Keratinocyte (primary cell): ENCODE measurements around the gene GLB1L2. TPM values are rescaled to one million over a fixed set of nuclear protein-coding genes. Genes with fewer than 3 reads are reported as not detected.
"Not testable (repeated sequence)": the region's sequence is repeated elsewhere in the genome, so short reads cannot be mapped to it uniquely, and the experiment has no call there.

Experiments used
- DNase-seq: peaks from one replicate; pipeline ENCODE4 v3.0.0-alpha.2; 2011; ENCODE audit warnings: low read depth, missing footprints, low spot score
- FAIRE-seq: peaks from 2 replicates; lab custom pipeline; 2011; peaks lifted over from hg19 to GRCh38; lab: Jason Lieb, UNC
- H2AFZ ChIP-seq: 2 replicates; pipeline ENCODE4 v1.6.0; 2012; ENCODE audit warnings: low read length, control low read depth, inconsistent platforms; ENCODE audit not compliant: control insufficient read depth
- H3K27ac ChIP-seq: 2 replicates; pipeline ENCODE4 v1.5.1; 2011; ENCODE audit warnings: low read length; ENCODE audit not compliant: control insufficient read depth, insufficient read depth
- H3K27me3 ChIP-seq: 3 replicates; pipeline ENCODE4 v1.6.0; 2011; ENCODE audit warnings: low read length; ENCODE audit not compliant: control insufficient read depth, insufficient read depth; ENCODE audit errors: extremely low read depth
- H3K36me3 ChIP-seq, 2 experiments: 2 replicates in 1 of 2; 3 replicates in 1 of 2; pipeline ENCODE4 v1.5.1; 2011; ENCODE audit warnings: low read length in 2 of 2, mild to moderate bottlenecking in 1 of 2; ENCODE audit not compliant: control insufficient read depth in 2 of 2, insufficient read depth in 2 of 2; ENCODE audit errors: extremely low read depth in 1 of 2
- H3K4me1 ChIP-seq: 3 replicates; pipeline ENCODE4 v1.5.1; 2011; ENCODE audit warnings: low read length; ENCODE audit not compliant: control insufficient read depth, insufficient read depth; ENCODE audit errors: extremely low read depth
- H3K4me2 ChIP-seq: 3 replicates; pipeline ENCODE4 v1.6.0; 2011; ENCODE audit warnings: low read depth, low read length; ENCODE audit not compliant: control insufficient read depth, insufficient read depth; ENCODE audit errors: extremely low read depth
- H3K4me3 ChIP-seq, 3 experiments: fragments of 200-600 bp in 1 of 3; sonication (generic) in 1 of 3; 2 replicates in 2 of 3; 3 replicates in 1 of 3; pipeline ENCODE4 v1.5.1; 2011 to 2016; ENCODE audit warnings: low read length in 3 of 3, mild to moderate bottlenecking in 3 of 3, control low read depth in 2 of 3, inconsistent platforms in 1 of 3, low read depth in 1 of 3, mixed read lengths in 1 of 3, mixed run types in 1 of 3, moderate library complexity in 1 of 3; ENCODE audit not compliant: control insufficient read depth in 2 of 3, insufficient read depth in 2 of 3; ENCODE audit errors: extremely low read depth in 1 of 3
- H3K79me2 ChIP-seq: 2 replicates; pipeline ENCODE4 v1.6.0; 2012; ENCODE audit warnings: low read length; ENCODE audit not compliant: control insufficient read depth, insufficient read depth
- H3K9ac ChIP-seq: 3 replicates; pipeline ENCODE4 v1.6.0; 2011; ENCODE audit warnings: low read length; ENCODE audit not compliant: control insufficient read depth, insufficient read depth; ENCODE audit errors: extremely low read depth
- H3K9me1 ChIP-seq: 3 replicates; pipeline ENCODE4 v1.6.0; 2011; ENCODE audit warnings: low read length; ENCODE audit not compliant: control insufficient read depth, insufficient read depth; ENCODE audit errors: extremely low read depth
- H3K9me3 ChIP-seq: 2 replicates; pipeline ENCODE4 v1.5.1; 2012; ENCODE audit warnings: low read depth, low read length; ENCODE audit not compliant: control insufficient read depth
- H4K20me1 ChIP-seq: 3 replicates; pipeline ENCODE4 v1.6.0; 2011; ENCODE audit warnings: low read length; ENCODE audit not compliant: control insufficient read depth, insufficient read depth; ENCODE audit errors: extremely low read depth
- CTCF ChIP-seq, 3 experiments: IDR thresholded peaks in 1 of 3; conservative IDR thresholded peaks in 1 of 3; optimal IDR thresholded peaks in 1 of 3; 2 replicates in 2 of 3; 3 replicates in 1 of 3; pipeline versions ENCODE3 to v1.5.1; 2011; ENCODE audit warnings: low read length in 3 of 3, mild to moderate bottlenecking in 3 of 3, moderate library complexity in 2 of 3, control low read depth in 1 of 3, inconsistent platforms in 1 of 3; ENCODE audit not compliant: insufficient read depth in 2 of 3; ENCODE audit errors: extremely low read depth in 1 of 3
- EZH2 ChIP-seq: IDR thresholded peaks from one replicate; pipeline ENCODE4 v1.6.1; 2012; ENCODE audit warnings: inconsistent platforms, mild to moderate bottlenecking, low read length, moderate library complexity
- dilution Hi-C: fragments of 300-500 bp; cut with MboI; formaldehyde crosslinking; loops from one replicate; pipeline ENCODE4 v1.7.0; 2020; ENCODE audit warnings: low sequenced_read_pairs; ENCODE audit not compliant: extremely low pct_ligation_motif_present
- polyA plus RNA-seq, 5 experiments: library from polyadenylated mRNA; depleted of rRNA in 3 of 5; stranded (reverse) in 3 of 5; stranded (forward) in 1 of 5; unstranded in 1 of 5; fragments of >200 nt; gene quantifications; 1 replicate in 1 of 5; 2 replicates in 3 of 5; 3 replicates in 1 of 5; pipeline versions ENCODE4 v1.2.1 to v1.2.3, GENCODE V29; 2011 to 2012; ENCODE audit warnings: missing spikeins in 2 of 5, low read depth in 1 of 5, low replicate concordance in 1 of 5

GLB1L2 gene
- polyA plus RNA-seq, 1 donor (not counting 4 experiments of a cell fraction or from before 2014, with no cell fraction given): 4.3 TPM

GRCh38 chr11:134343646-134344045, 11.9 kb downstream of the GLB1L2 start:
- dilution Hi-C loops: no loop called here

GRCh38 chr11:134344497-134345236, 12.9 kb downstream of the GLB1L2 start:
- DNase-seq, H2AFZ ChIP-seq, H3K27me3 ChIP-seq, dilution Hi-C loops, H3K4me2 ChIP-seq, H3K4me1 ChIP-seq, H3K36me3 ChIP-seq, H3K79me2 ChIP-seq, H3K27ac ChIP-seq, H4K20me1 ChIP-seq, FAIRE-seq, H3K9ac ChIP-seq, H3K4me3 ChIP-seq, H3K9me1 ChIP-seq, H3K9me3 ChIP-seq: not testable (repeated sequence)

More at GRCh38 chr11:134343646-134344045, 11.9 kb downstream of the GLB1L2 start:
- H3K36me3 ChIP-seq: no peaks in the 10 kb centered on the region
- H3K27ac ChIP-seq: no peak overlapping the region
- H3K27me3 ChIP-seq: no peaks in the 10 kb centered on the region
- H3K79me2 ChIP-seq: no peaks in the 10 kb centered on the region
- H3K4me2 ChIP-seq: no peak overlapping the region
- peaks cover 8% of the 10 kb centered on the region for H3K4me1 ChIP-seq
- H3K9me1 ChIP-seq: no peaks in the 10 kb centered on the region
- H3K9me3 ChIP-seq: no peaks in the 10 kb centered on the region
- no peaks in the 10 kb centered on the region for H4K20me1 ChIP-seq
- no peak for FAIRE-seq
- no peak overlapping the region for H3K4me3 ChIP-seq
- no peak for TF ChIP-seq EZH2
- TF ChIP-seq CTCF (optimal IDR thresholded peaks at IDR 0.05 in 1 of 3, IDR thresholded peaks at IDR 0.05 in 1 of 3, conservative IDR thresholded peaks at IDR 0.05 in 1 of 3; ENCODE audit: extremely low read depth in 1 of 3, insufficient read depth in 2 of 3, low read length in 3 of 3): no peak
- H3K9ac ChIP-seq: no peak overlapping the region
- no peak for DNase-seq
- H2AFZ ChIP-seq: no peak overlapping the region

GRCh38 chr11:134345237-134345550, 13.4 kb downstream of the GLB1L2 start:
- Histone ChIP-seq H3K79me2 (no peaks in the 10 kb centered on the region), H3K36me3 (no peaks in the 10 kb centered on the region), H3K4me1 (peaks cover 2% of the 10 kb centered on the region), H3K9me1 (no peaks in the 10 kb centered on the region), H4K20me1 (no peaks in the 10 kb centered on the region), H3K4me3 (no peak overlapping the region), H3K27me3 (no peaks in the 10 kb centered on the region), H3K4me2 (no peak overlapping the region), H3K9ac (no peak overlapping the region), H3K27ac (no peak overlapping the region), H3K9me3 (no peaks in the 10 kb centered on the region), H2AFZ (no peak overlapping the region)
- no peak for FAIRE-seq
- dilution Hi-C loops: no loop called here
- no peak for DNase-seq
- TF ChIP-seq EZH2: no peak
- no peak for TF ChIP-seq CTCF (optimal IDR thresholded peaks at IDR 0.05 in 1 of 3, IDR thresholded peaks at IDR 0.05 in 1 of 3, conservative IDR thresholded peaks at IDR 0.05 in 1 of 3; ENCODE audit: extremely low read depth in 1 of 3, insufficient read depth in 2 of 3, low read length in 3 of 3)
